Neural cell (in vitro differentiated cells): ENCODE results near the gene TGFBR3L.

Experiments
- CTCF ChIP-seq: fragments of 450-650 bp; IDR thresholded peaks from 2 replicates; pipeline ENCODE4 v1.5.1; 2014; ENCODE audit warnings: antibody characterized with exemption, mild to moderate bottlenecking, moderate library complexity; ENCODE audit not compliant: poor library complexity, severe bottlenecking
- EP300 ChIP-seq: fragments of 450-650 bp; conservative IDR thresholded peaks from 2 replicates; pipeline ENCODE4 v1.6.1; 2014; ENCODE audit warnings: antibody characterized with exemption, mild to moderate bottlenecking, moderate library complexity; ENCODE audit not compliant: poor library complexity, severe bottlenecking
- POLR2AphosphoS5 ChIP-seq: IDR thresholded peaks from 2 replicates; pipeline ENCODE4 v1.6.1; 2012
- RAD21 ChIP-seq: fragments of 450-650 bp; conservative IDR thresholded peaks from 2 replicates; pipeline ENCODE4 v1.6.1; 2014; ENCODE audit warnings: antibody characterized with exemption, mild to moderate bottlenecking, moderate library complexity
- TAF1 ChIP-seq: IDR thresholded peaks from 2 replicates; pipeline ENCODE4 v1.6.1; 2012; ENCODE audit warnings: low read depth

DNA sequence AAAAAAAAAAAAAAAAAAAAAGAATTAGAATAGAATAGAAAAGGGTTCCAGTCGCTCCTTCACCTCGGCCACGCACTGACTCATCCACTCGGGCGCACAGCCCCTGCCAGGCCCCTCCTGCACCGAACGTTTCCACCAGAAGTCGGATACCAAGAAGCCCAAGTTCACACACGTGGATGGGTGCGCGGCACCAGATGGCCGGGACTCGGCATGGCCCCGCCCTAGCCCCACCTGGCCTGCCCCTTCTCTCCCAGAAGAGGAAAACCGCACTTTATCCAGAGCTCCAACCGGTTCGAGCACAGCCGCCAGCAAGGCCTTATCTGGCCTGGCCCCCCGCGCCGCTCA lies 46.3 kb upstream of the TGFBR3L start:
- TF ChIP-seq CTCF, result no peak
- no peak for TF ChIP-seq TAF1
- no peak for TF ChIP-seq POLR2AphosphoS5
- no peak for TF ChIP-seq RAD21
- no peak for TF ChIP-seq EP300
